SK-N-MC (cell line): Measurements from ENCODE around the gene NRP1.

Source experiments
- EZH2 ChIP-seq: fragments of 200-600 bp; sonication (generic); IDR thresholded peaks from one replicate; pipeline ENCODE4 v1.6.1; 2017; ENCODE audit warnings: antibody characterized with exemption
- POLR2AphosphoS5 ChIP-seq: IDR thresholded peaks from 2 replicates; pipeline ENCODE4 v1.6.1; 2012; ENCODE audit warnings: mild to moderate bottlenecking, low read depth, low read length, borderline replicate concordance

- TF ChIP-seq POLR2AphosphoS5 (no peak), EZH2 (no peak)
Observed at GRCh38 chr10:33189363-33189762, 145.1 kb downstream of the NRP1 start.
